CD4-positive, alpha-beta T cell (primary cell): ENCODE measurements around the gene GNG13. TPM values are rescaled to one million over a fixed set of nuclear protein-coding genes. Genes with fewer than 3 reads are reported as not detected.
"Not testable (repeated sequence)": the region's sequence is repeated elsewhere in the genome, so short reads cannot be mapped to it uniquely, and the experiment has no call there.

ENCODE experiments used
- ATAC-seq: fragments of 200-7000 bp; cut with Tn5 transposase; one replicate; pipeline ENCODE4 v1.10.0; 2022; ENCODE audit warnings: mild to moderate bottlenecking; ENCODE audit not compliant: poor library complexity
- CTCF ChIA-PET: fragments of 350-600 bp; sonication (Branson Sonifier 250); formaldehyde crosslinking; loops from one replicate; lab custom pipeline; 2021; ENCODE audit warnings: antibody characterized with exemption, inconsistent platforms; lab: Charles Lee
- POLR2A ChIA-PET: fragments of 350-600 bp; sonication (Branson Sonifier 250); formaldehyde crosslinking; loops from one replicate; lab custom pipeline; 2021; ENCODE audit warnings: antibody characterized with exemption, inconsistent platforms; lab: Charles Lee
- DNase-seq, 14 experiments: peaks; one replicate each; pipeline ENCODE4 v3.0.0-alpha.2; 2013 to 2020; ENCODE audit warnings: mixed read lengths in 2 of 14
- H3K27ac ChIP-seq, 2 donors: one replicate each; pipeline versions ENCODE4 v1.5.1 to v1.7.0; 2013; ENCODE audit warnings: low read length in 2 of 2, low read depth in 1 of 2, mild to moderate bottlenecking in 1 of 2
- H3K27me3 ChIP-seq, 2 experiments: 1 replicate in 1 of 2; 2 replicates in 1 of 2; pipeline versions ENCODE4 v1.6.1 to v1.7.0; 2013; ENCODE audit warnings: low read length in 2 of 2, control low read depth in 1 of 2, mild to moderate bottlenecking in 1 of 2, moderate library complexity in 1 of 2; ENCODE audit not compliant: insufficient read depth in 2 of 2, control insufficient read depth in 1 of 2
- H3K36me3 ChIP-seq: one replicate; pipeline ENCODE4 v1.6.1; 2013; ENCODE audit warnings: low read length, control low read depth; ENCODE audit not compliant: insufficient read depth
- H3K4me1 ChIP-seq: one replicate; pipeline ENCODE4 v1.6.1; 2013; ENCODE audit warnings: low read length, control low read depth; ENCODE audit not compliant: insufficient read depth
- H3K4me3 ChIP-seq: one replicate; pipeline ENCODE4 v1.5.1; 2013; ENCODE audit warnings: mild to moderate bottlenecking, low read length, moderate library complexity
- H3K9me3 ChIP-seq, 2 experiments: 1 replicate in 1 of 2; 2 replicates in 1 of 2; pipeline versions ENCODE4 v1.6.1 to v1.7.0; 2013; ENCODE audit warnings: low read length in 2 of 2, mild to moderate bottlenecking in 2 of 2, control low read depth in 1 of 2, moderate library complexity in 1 of 2; ENCODE audit not compliant: control insufficient read depth in 1 of 2, insufficient read depth in 1 of 2
- H3K27ac Mint-ChIP-seq: one replicate; pipeline ENCODE4 v1.8.0; 2020; ENCODE audit warnings: mixed read lengths
- H3K27me3 Mint-ChIP-seq: one replicate; pipeline ENCODE4 v1.8.0; 2021; ENCODE audit warnings: mixed read lengths
- H3K36me3 Mint-ChIP-seq: one replicate; pipeline ENCODE4 v1.8.0; 2021; ENCODE audit warnings: low read depth, mixed read lengths
- H3K4me1 Mint-ChIP-seq: one replicate; pipeline ENCODE4 v1.8.0; 2021; ENCODE audit warnings: low read depth, mixed read lengths
- H3K4me3 Mint-ChIP-seq: one replicate; pipeline ENCODE4 v1.8.0; 2020; ENCODE audit warnings: mild to moderate bottlenecking, mixed read lengths
- H3K9me3 Mint-ChIP-seq: one replicate; pipeline ENCODE4 v1.8.0; 2020; ENCODE audit warnings: mixed read lengths
- intact Hi-C, 2 experiments: fragments of 100-400 bp; cut with DNase I in 1 of 2; cut with micrococcal nuclease in 1 of 2; formaldehyde crosslinking; loops; one replicate each; pipeline versions ENCODE4 v1.15.1 to v1.9.0; 2023 to 2025; cut with DNase I, micrococcal nuclease
- total RNA-seq, 174 experiments: library from RNA in 2 of 174; stranded (reverse) in 2 of 174; gene quantifications; one replicate each; pipeline ENCODE4 v1.2.3 and lab custom pipeline; 2021 to 2026
- TF ChIP-seq, protein P1 (sequence below): fragments of 200-600 bp; IDR thresholded peaks from one replicate; pipeline ENCODE4 v1.8.0; 2022; ENCODE audit warnings: antibody characterized with exemption, mild to moderate bottlenecking

The GNG13 gene
- total RNA-seq, 2 experiments from 2014 or later, result not detected

DNA sequence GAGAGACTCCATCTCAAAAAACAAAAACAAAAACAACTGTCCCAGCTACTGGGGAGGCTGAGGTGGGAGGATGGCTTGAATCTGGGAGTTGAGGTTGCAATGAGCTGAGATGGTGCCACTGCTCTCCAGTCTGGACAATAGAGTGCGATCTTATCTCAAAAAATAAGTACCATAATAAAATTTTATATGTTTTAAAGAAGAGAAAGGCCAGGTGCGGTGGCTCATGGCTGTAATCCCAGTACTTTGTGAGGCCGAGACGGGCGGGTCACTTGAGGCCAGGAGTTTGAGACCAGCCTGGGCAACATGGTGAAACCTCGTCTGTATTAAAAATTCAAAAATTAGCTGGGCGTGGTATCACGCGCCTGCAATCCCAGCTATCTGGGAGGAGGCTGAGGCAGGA lies 23.7 kb downstream of the GNG13 start:
- no peaks in the 10 kb centered on the region for H3K36me3 ChIP-seq
- Mint-ChIP-seq H3K4me1 (no peaks in the 10 kb centered on the region), H3K9me3 (no peaks in the 10 kb centered on the region), H3K4me3 (no peak overlapping the region), H3K27me3 (peaks cover 5% of the 10 kb centered on the region), H3K36me3 (no peaks in the 10 kb centered on the region), H3K27ac (no peak overlapping the region)
- no peak overlapping the region for H3K27ac ChIP-seq
- TF ChIP-seq, protein P1, sequence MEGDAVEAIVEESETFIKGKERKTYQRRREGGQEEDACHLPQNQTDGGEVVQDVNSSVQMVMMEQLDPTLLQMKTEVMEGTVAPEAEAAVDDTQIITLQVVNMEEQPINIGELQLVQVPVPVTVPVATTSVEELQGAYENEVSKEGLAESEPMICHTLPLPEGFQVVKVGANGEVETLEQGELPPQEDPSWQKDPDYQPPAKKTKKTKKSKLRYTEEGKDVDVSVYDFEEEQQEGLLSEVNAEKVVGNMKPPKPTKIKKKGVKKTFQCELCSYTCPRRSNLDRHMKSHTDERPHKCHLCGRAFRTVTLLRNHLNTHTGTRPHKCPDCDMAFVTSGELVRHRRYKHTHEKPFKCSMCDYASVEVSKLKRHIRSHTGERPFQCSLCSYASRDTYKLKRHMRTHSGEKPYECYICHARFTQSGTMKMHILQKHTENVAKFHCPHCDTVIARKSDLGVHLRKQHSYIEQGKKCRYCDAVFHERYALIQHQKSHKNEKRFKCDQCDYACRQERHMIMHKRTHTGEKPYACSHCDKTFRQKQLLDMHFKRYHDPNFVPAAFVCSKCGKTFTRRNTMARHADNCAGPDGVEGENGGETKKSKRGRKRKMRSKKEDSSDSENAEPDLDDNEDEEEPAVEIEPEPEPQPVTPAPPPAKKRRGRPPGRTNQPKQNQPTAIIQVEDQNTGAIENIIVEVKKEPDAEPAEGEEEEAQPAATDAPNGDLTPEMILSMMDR, result no peak
- intact Hi-C loops, result no loop called here
- ChIA-PET POLR2A (no interaction called here), CTCF (no interaction called here)
- no peak overlapping the region for H3K4me3 ChIP-seq
- peaks cover 0 to 3% of the 10 kb centered on the region in 2 experiments for H3K27me3 ChIP-seq
- H3K4me1 ChIP-seq, result no peaks in the 10 kb centered on the region
- no peak for ATAC-seq
- H3K9me3 ChIP-seq, result no peaks in the 10 kb centered on the region
- DNase-seq, result no peak

DNA sequence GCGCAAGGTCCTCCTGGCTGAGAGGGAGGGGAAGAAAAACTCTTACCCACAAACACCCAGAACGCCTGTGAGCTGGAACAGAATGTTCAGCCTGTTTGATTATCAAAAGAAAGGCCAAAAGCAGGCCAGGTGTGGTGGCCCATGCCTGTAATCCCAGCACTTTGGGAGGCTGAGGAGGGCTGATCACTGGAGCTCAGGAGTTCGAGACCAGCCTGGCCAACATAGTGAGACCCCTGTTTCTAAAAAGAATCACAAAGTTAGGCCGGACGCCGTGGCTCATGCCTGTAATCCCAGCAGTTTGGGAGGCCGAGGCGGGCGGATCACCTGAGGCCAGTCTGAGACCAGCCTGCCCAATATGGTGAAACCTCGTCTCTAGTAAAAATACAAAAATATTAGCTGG lies 24.2 kb downstream of the GNG13 start:
- not testable (repeated sequence) for H3K27me3 ChIP-seq, H3K27ac Mint-ChIP-seq

DNA sequence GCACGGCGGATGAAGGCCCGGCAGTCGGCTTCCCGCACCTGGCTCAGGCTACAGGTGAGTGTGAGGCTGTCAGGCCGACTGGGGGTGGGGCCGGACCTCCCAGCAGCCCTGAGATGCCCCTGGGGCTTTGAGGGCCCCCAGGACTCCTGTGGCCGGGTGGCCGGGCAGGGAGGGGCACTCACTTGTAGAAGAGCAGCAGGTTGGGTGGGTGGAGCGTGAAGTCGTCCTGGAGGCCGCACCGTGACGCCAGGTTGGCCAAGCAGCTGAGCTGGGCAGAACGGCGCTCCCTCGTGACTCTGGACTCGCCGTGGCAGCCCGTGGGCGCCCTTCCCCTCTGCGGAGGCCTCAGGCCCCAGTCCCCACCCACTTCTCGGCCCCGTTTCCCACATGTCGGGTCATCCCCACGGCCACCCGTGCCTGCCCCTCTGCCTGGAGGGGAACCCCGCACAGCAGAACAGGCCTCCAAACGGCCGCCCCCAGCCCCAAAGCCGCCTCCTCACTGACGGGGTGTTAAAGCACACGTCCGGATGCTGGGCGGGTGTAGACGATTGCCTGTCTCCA lies 25.2 kb downstream of the GNG13 start:
- Histone ChIP-seq H3K4me1 (no peaks in the 10 kb centered on the region), H3K9me3 (no peaks in the 10 kb centered on the region), H3K27me3 (peaks cover 0 to 3% of the 10 kb centered on the region in 2 experiments), H3K4me3 (no peak overlapping the region), H3K36me3 (no peaks in the 10 kb centered on the region), H3K27ac (no peak overlapping the region)
- intact Hi-C loops, result no loop called here
- H3K27ac Mint-ChIP-seq, result no peak overlapping the region
- H3K4me3 Mint-ChIP-seq, result no peak overlapping the region
- POLR2A ChIA-PET, result no interaction called here
- DNase-seq (no peak), ATAC-seq (no peak)
- peaks cover 5% of the 10 kb centered on the region for H3K27me3 Mint-ChIP-seq
- no peaks in the 10 kb centered on the region for H3K36me3 Mint-ChIP-seq
- no peaks in the 10 kb centered on the region for H3K9me3 Mint-ChIP-seq
- CTCF ChIA-PET, result no interaction called here
- TF ChIP-seq, protein P1, result no peak
- no peaks in the 10 kb centered on the region for H3K4me1 Mint-ChIP-seq

More for the DNA sequence above, 24.2 kb downstream of the GNG13 start:
- CTCF ChIA-PET, DNase-seq, ATAC-seq, H3K36me3 Mint-ChIP-seq, H3K4me1 ChIP-seq, H3K4me3 Mint-ChIP-seq, H3K9me3 ChIP-seq, H3K27me3 Mint-ChIP-seq, POLR2A ChIA-PET, H3K4me3 ChIP-seq, H3K9me3 Mint-ChIP-seq, intact Hi-C loops, H3K27ac ChIP-seq, H3K4me1 Mint-ChIP-seq, H3K36me3 ChIP-seq: not testable (repeated sequence)
